DOHH2 (cell line): ENCODE measurements around the gene FNDC10.

ENCODE experiments used
- H3F3A ChIP-seq: fragments of 200-600 bp; sonication (generic), shearing (Covaris generic); 2 replicates; pipeline ENCODE4 v1.6.0; 2016; ENCODE audit warnings: antibody characterized with exemption, mild to moderate bottlenecking; ENCODE audit not compliant: control insufficient read depth, insufficient read depth
- H3K27ac ChIP-seq: fragments of 200-600 bp; sonication (generic); 2 replicates; pipeline ENCODE4 v1.5.1; 2014; ENCODE audit warnings: low read depth, mild to moderate bottlenecking, low read length, moderate library complexity
- H3K27me3 ChIP-seq: fragments of 200-600 bp; sonication (generic); 2 replicates; pipeline ENCODE4 v1.6.1; 2014; ENCODE audit warnings: mild to moderate bottlenecking, low read length, mixed read lengths; ENCODE audit not compliant: control insufficient read depth
- H3K36me3 ChIP-seq: fragments of 200-600 bp; sonication (generic); 2 replicates; pipeline ENCODE4 v1.6.1; 2014; ENCODE audit warnings: mild to moderate bottlenecking, low read length, moderate library complexity, mixed read lengths; ENCODE audit not compliant: control insufficient read depth
- H3K4me1 ChIP-seq: fragments of 200-600 bp; sonication (generic); 2 replicates; pipeline ENCODE4 v1.6.1; 2014; ENCODE audit warnings: mild to moderate bottlenecking, low read length, mixed read lengths; ENCODE audit not compliant: control insufficient read depth
- H3K4me2 ChIP-seq: fragments of 200-600 bp; sonication (generic); 2 replicates; pipeline ENCODE4 v1.6.0; 2014; ENCODE audit warnings: mild to moderate bottlenecking, low read length, moderate library complexity
- H3K4me3 ChIP-seq: fragments of 200-600 bp; sonication (generic); 2 replicates; pipeline ENCODE4 v1.5.1; 2014; ENCODE audit warnings: mild to moderate bottlenecking, low read length, mixed read lengths
- H3K79me2 ChIP-seq: fragments of 200-600 bp; sonication (generic); 2 replicates; pipeline ENCODE4 v1.6.1; 2014; ENCODE audit warnings: mild to moderate bottlenecking, low read length, mixed read lengths; ENCODE audit not compliant: control insufficient read depth
- H3K9me2 ChIP-seq: fragments of 200-600 bp; sonication (generic); replicated peaks from 2 replicates; pipeline ENCODE4 v1.6.1; 2014; ENCODE audit warnings: mild to moderate bottlenecking, low read length, mixed read lengths; ENCODE audit not compliant: control insufficient read depth
- H3K9me3 ChIP-seq: fragments of 200-600 bp; sonication (generic); 2 replicates; pipeline ENCODE4 v1.6.1; 2014; ENCODE audit warnings: antibody characterized with exemption, low read length, mixed read lengths; ENCODE audit not compliant: control insufficient read depth, insufficient read depth
- H4K20me1 ChIP-seq: fragments of 200-600 bp; sonication (generic); 2 replicates; pipeline ENCODE4 v1.6.0; 2014; ENCODE audit warnings: low read depth, mild to moderate bottlenecking, antibody characterized with exemption, low read length, moderate library complexity; ENCODE audit not compliant: control insufficient read depth, insufficient read depth
- CTCF ChIP-seq: fragments of 200-600 bp; sonication (generic); IDR thresholded peaks from one replicate; pipeline ENCODE4 v1.5.1; 2014; ENCODE audit warnings: antibody characterized with exemption, mild to moderate bottlenecking, low read depth, low read length; ENCODE audit not compliant: poor library complexity, severe bottlenecking
- EZH2phosphoT487 ChIP-seq: fragments of 200-600 bp; sonication (generic); IDR thresholded peaks from 2 replicates; pipeline ENCODE4 v1.6.1; 2017; ENCODE audit warnings: borderline replicate concordance, mild to moderate bottlenecking, antibody characterized with exemption, low read length, moderate library complexity, mixed read lengths

Gene FNDC10

DNA sequence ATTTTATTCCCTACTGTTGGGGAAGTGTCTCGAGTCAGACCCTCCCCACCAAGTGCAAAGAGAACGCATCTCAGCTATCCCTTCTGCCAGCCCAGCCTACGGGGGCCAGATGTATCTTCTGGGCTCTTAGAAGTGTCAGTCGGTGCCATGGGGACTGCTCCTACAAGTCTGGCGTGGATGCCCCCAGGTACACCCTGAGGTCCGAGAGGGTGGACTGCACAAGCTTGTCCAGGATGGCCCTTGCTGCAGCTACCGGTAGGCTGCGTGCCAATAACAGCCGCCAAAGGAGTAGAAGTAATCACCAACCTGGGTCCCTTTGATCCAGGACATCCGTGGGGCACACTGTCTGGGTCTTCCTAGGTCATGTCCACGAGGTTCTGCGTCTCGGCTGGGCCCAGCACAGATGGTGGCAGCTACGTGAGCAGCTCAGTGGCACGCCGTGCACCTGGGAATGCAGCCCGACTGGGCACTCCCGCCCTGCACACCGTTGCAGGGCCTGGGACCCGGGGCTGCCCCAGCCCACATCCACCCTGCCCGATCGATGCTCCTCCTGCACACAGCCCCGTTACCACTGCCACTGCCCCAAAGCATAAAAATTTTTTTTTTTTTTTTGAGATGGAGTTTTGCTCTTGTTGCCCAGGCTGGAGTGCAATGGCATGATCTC is 16.5 kb downstream of the FNDC10 start:
- H3K27me3 ChIP-seq: peaks cover 6% of the 10 kb centered on the region; the same call in 1 of the 2 replicates
- no peaks in the 10 kb centered on the region for H3K79me2 ChIP-seq
- no peaks in the 10 kb centered on the region for H3K4me1 ChIP-seq
- H3K4me3 ChIP-seq: no peak overlapping the region
- no peak overlapping the region for H3K27ac ChIP-seq
- H3K9me2 ChIP-seq: no peaks in the 10 kb centered on the region
- H3K36me3 ChIP-seq: no peaks in the 10 kb centered on the region
- no peaks in the 10 kb centered on the region for H3K9me3 ChIP-seq
- H4K20me1 ChIP-seq: no peaks in the 10 kb centered on the region
- H3F3A ChIP-seq: no peaks in the 10 kb centered on the region
- no peak overlapping the region for H3K4me2 ChIP-seq
- TF ChIP-seq EZH2phosphoT487 (no peak), CTCF (no peak)

DNA sequence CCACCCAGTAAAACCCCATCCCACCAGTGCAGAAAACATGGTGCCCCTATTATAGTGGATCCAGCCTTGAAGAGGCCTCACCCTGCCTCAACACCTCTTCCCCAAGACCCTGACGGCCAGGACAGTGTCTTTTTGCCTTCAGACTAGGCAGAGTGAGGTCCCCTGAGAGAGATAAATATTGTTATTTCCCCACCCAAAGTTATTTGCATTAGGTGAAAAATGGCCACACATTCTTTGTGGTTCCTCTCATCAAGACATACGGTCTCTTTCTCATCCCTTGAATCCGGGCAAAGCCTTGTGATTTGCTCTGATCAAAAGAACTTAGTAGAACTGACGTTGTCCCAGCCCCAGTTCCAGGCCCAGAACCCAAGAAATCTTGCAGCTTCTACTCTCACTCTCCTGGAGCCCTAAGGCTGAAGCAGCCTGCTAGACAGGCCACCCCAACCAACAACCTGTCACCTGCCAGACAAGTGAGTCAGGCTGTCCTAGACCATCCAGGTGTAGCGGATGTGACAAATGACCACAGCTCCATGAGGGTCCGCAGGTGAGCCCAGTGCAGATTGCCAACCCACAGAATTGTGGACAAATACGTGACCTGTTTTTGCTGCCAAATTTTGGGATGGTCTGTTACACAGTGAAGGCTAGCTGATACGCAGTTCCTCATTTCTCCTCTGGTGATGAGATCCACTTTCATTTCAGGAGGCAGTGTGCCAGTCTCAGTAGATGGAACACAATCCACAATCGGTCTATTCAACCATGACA is 17.2 kb downstream of the FNDC10 start:
- Histone ChIP-seq H3K9me3 (no peaks in the 10 kb centered on the region), H3K4me2 (no peak overlapping the region), H3K36me3 (no peaks in the 10 kb centered on the region), H3K79me2 (no peaks in the 10 kb centered on the region), H3K4me3 (no peak overlapping the region), H3F3A (no peaks in the 10 kb centered on the region), H3K27ac (no peak overlapping the region), H3K27me3 (peaks cover 6% of the 10 kb centered on the region; the same call in 1 of the 2 replicates), H3K9me2 (no peaks in the 10 kb centered on the region), H4K20me1 (no peaks in the 10 kb centered on the region), H3K4me1 (no peaks in the 10 kb centered on the region)
- TF ChIP-seq CTCF (no peak), EZH2phosphoT487 (no peak)

DNA sequence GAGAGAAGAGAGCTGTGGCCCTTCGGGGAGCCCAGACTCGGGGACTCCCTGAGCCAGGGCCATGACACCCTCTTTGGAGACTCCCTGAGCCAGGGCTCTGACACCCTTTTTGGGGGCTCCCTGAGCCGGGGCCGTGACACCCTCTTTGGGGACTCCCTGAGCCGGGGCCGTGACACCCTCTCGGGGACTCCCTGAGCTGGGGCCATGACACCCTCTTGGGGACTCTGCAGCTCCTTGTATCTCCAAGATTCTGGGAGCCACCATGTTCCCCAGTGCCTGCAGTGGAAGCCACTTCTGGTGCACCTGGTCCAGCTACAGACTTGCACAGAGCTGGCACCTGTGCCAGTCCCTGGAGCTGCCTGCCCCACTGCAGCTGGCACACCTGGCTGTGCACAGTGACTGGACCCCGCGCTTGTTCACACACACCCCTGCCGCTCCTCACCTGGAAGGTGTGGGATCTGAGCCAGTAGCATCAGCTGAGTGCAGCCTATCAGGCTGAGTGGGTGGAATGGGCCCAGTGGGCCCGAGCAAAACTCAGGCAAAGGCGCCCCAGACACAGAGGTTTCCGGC is 21.5 kb downstream of the FNDC10 start:
- H3K36me3 ChIP-seq: peaks cover 8% of the 10 kb centered on the region
- H3K79me2 ChIP-seq: peaks cover 26% of the 10 kb centered on the region
- H3F3A ChIP-seq: no peaks in the 10 kb centered on the region
- peaks cover 6% of the 10 kb centered on the region; the same call in 1 of the 2 replicates for H3K27me3 ChIP-seq
- H3K9me3 ChIP-seq: no peaks in the 10 kb centered on the region
- peaks cover 3% of the 10 kb centered on the region; the same call in 1 of the 2 replicates for H4K20me1 ChIP-seq
- H3K4me3 ChIP-seq: no peak overlapping the region
- no peak overlapping the region for H3K27ac ChIP-seq
- no peaks in the 10 kb centered on the region for H3K9me2 ChIP-seq
- no peak for TF ChIP-seq EZH2phosphoT487
- no peak for TF ChIP-seq CTCF
- no peak overlapping the region for H3K4me2 ChIP-seq
- peaks cover 12% of the 10 kb centered on the region for H3K4me1 ChIP-seq
